ENCODE data around the gene GRIK1.

GRCh38 chr21:29738730-29739129 lies 201.1 kb downstream of the GRIK1 start:
- TF ChIP-seq CTCF (IDR thresholded peaks at IDR 0.05) (no peak), POLR2AphosphoS5 (IDR thresholded peaks at IDR 0.05) (no peak)

All from prostate gland (tissue), 2 donors.